HEK293 (cell line): ENCODE results near the gene VEPH1.

Experiments used
- CTCF ChIA-PET: fragments of 350-600 bp; formaldehyde crosslinking; extraction: SDS; loops from one replicate; lab custom pipeline; 2021; ENCODE audit warnings: antibody characterized with exemption; lab: Yijun Ruan, JAX
- POLR2A ChIA-PET: fragments of 300-600 bp; formaldehyde crosslinking; extraction: SDS; loops from one replicate; lab custom pipeline; 2020; ENCODE audit warnings: antibody characterized with exemption, inconsistent platforms; lab: Yijun Ruan, JAX
- H3K27ac ChIP-seq: fragments of 200-500 bp; sonication (Bioruptor generic); 2 replicates; pipeline ENCODE4 v1.5.1; 2014; ENCODE audit warnings: low read depth, low read length, control low read depth, inconsistent platforms; ENCODE audit errors: extremely low read depth
- H3K36me3 ChIP-seq, 2 experiments: fragments of 200-500 bp in 1 of 2; sonication (Bioruptor generic) in 1 of 2; 1 replicate in 1 of 2; 2 replicates in 1 of 2; pipeline ENCODE4 v1.5.1; 2014 to 2017; ENCODE audit warnings: inconsistent platforms in 2 of 2, low read length in 2 of 2; ENCODE audit not compliant: control insufficient read depth in 2 of 2, insufficient read depth in 1 of 2
- H3K4me1 ChIP-seq: fragments of 200-500 bp; sonication (Bioruptor generic); 2 replicates; pipeline ENCODE4 v1.5.1; 2014; ENCODE audit warnings: mild to moderate bottlenecking, low read length, inconsistent platforms; ENCODE audit not compliant: control insufficient read depth, insufficient read depth
- H3K4me3 ChIP-seq: 2 replicates; pipeline ENCODE4 v1.5.1; 2011; ENCODE audit warnings: low read depth, mild to moderate bottlenecking, control low read depth, low read length, moderate library complexity
- H3K9me3 ChIP-seq: fragments of 200-500 bp; sonication (Bioruptor generic); 2 replicates; pipeline ENCODE4 v1.5.1; 2014; ENCODE audit warnings: low read depth, low read length, inconsistent platforms; ENCODE audit not compliant: control insufficient read depth, insufficient read depth
- ELK4 ChIP-seq: IDR thresholded peaks from 2 replicates; pipeline ENCODE4 v1.6.1; 2011; ENCODE audit warnings: mild to moderate bottlenecking, low read depth, low read length, borderline replicate concordance
- GFI1B ChIP-seq: fragments of 450-650 bp; formaldehyde crosslinking; IDR thresholded peaks from 2 replicates; pipeline ENCODE4 v1.5.1; 2016; ENCODE audit warnings: missing biosample characterization, missing genetic modification characterization
- PATZ1 ChIP-seq: fragments of 450-650 bp; formaldehyde crosslinking; IDR thresholded peaks from 2 replicates; pipeline ENCODE4 v1.5.1; 2016; ENCODE audit warnings: missing biosample characterization, missing genetic modification characterization
- PRDM1 ChIP-seq: fragments of 450-650 bp; formaldehyde crosslinking; IDR thresholded peaks from 2 replicates; pipeline ENCODE4; 2016; ENCODE audit warnings: missing biosample characterization, missing genetic modification characterization
- RBAK ChIP-seq: fragments of 450-650 bp; formaldehyde crosslinking; IDR thresholded peaks from 2 replicates; pipeline ENCODE4 v1.5.1; 2016; ENCODE audit warnings: missing biosample characterization, missing genetic modification characterization
- TCF7L2 ChIP-seq: IDR thresholded peaks from 2 replicates; pipeline ENCODE4 v1.6.1; 2011; ENCODE audit warnings: low read depth, mild to moderate bottlenecking, inconsistent platforms, low read length, moderate library complexity, borderline replicate concordance
- ZNF132 ChIP-seq: fragments of 450-650 bp; formaldehyde crosslinking; IDR thresholded peaks from 2 replicates; pipeline ENCODE4 v1.5.1; 2017; ENCODE audit warnings: missing biosample characterization, missing genetic modification characterization, borderline replicate concordance
- ZNF157 ChIP-seq: fragments of 450-650 bp; formaldehyde crosslinking; IDR thresholded peaks from 2 replicates; pipeline ENCODE4 v1.5.1; 2016; ENCODE audit warnings: missing biosample characterization, missing genetic modification characterization
- ZNF175 ChIP-seq: fragments of 450-650 bp; formaldehyde crosslinking; IDR thresholded peaks from 2 replicates; pipeline ENCODE4 v1.5.1; 2016; ENCODE audit warnings: missing biosample characterization, missing genetic modification characterization
- ZNF184 ChIP-seq: fragments of 450-650 bp; IDR thresholded peaks from 2 replicates; pipeline ENCODE4 v1.5.1; 2018; ENCODE audit warnings: missing biosample characterization, mild to moderate bottlenecking, missing genetic modification characterization
- ZNF223 ChIP-seq: fragments of 450-650 bp; formaldehyde crosslinking; IDR thresholded peaks from 2 replicates; pipeline ENCODE4 v1.5.1; 2016; ENCODE audit warnings: missing biosample characterization, missing genetic modification characterization
- ZNF292 ChIP-seq: fragments of 450-650 bp; formaldehyde crosslinking; IDR thresholded peaks from 2 replicates; pipeline ENCODE4 v1.5.1; 2016; ENCODE audit warnings: low read depth, missing biosample characterization, missing genetic modification characterization, borderline replicate concordance
- ZNF449 ChIP-seq: fragments of 450-650 bp; formaldehyde crosslinking; IDR thresholded peaks from 2 replicates; pipeline ENCODE4 v1.5.1; 2017; ENCODE audit warnings: missing biosample characterization, mild to moderate bottlenecking, missing genetic modification characterization, moderate library complexity
- ZNF514 ChIP-seq: fragments of 450-650 bp; formaldehyde crosslinking; IDR thresholded peaks from 2 replicates; pipeline ENCODE4 v1.5.1; 2016; ENCODE audit warnings: missing biosample characterization, missing genetic modification characterization
- ZNF518A ChIP-seq: fragments of 450-650 bp; formaldehyde crosslinking; conservative IDR thresholded peaks from 2 replicates; pipeline ENCODE4 v1.5.1; 2016; ENCODE audit warnings: low read depth, missing biosample characterization, missing genetic modification characterization
- ZNF654 ChIP-seq: fragments of 450-650 bp; formaldehyde crosslinking; IDR thresholded peaks from 2 replicates; pipeline ENCODE4 v1.5.1; 2016; ENCODE audit warnings: low read depth, missing biosample characterization, missing genetic modification characterization
- ZNF658 ChIP-seq: fragments of 450-650 bp; formaldehyde crosslinking; IDR thresholded peaks from 2 replicates; pipeline ENCODE4; 2016; ENCODE audit warnings: missing biosample characterization, missing genetic modification characterization
- ZNF660 ChIP-seq: fragments of 450-650 bp; IDR thresholded peaks from 2 replicates; pipeline ENCODE4 v1.5.1; 2018; ENCODE audit warnings: missing biosample characterization, mild to moderate bottlenecking, missing genetic modification characterization
- ZNF707 ChIP-seq: fragments of 450-650 bp; formaldehyde crosslinking; IDR thresholded peaks from 2 replicates; pipeline ENCODE4 v1.5.1; 2016; ENCODE audit warnings: missing biosample characterization, missing genetic modification characterization
- ZSCAN16 ChIP-seq: fragments of 450-650 bp; formaldehyde crosslinking; IDR thresholded peaks from 2 replicates; pipeline ENCODE4 v1.5.1; 2016; ENCODE audit warnings: missing biosample characterization, missing genetic modification characterization

VEPH1 gene

GRCh38 chr3:157493627-157494550 lies 9.3 kb downstream of the VEPH1 start:
- H3K36me3 ChIP-seq, result no peaks in the 10 kb centered on the region
- TF ChIP-seq ELK4 (no peak), ZNF660 (tag by site-specific recombination) (peak; percentile 66; the same call in 1 of the 2 replicates), ZNF654 (tag by site-specific recombination) (peak; percentile 76)
- TF ChIP-seq, all 188 proteins: peak for 2
- CTCF ChIA-PET, result interaction anchor here (0.6 to 1.2 kb wide), 9 partner anchors 11 to 1414 kb away, joined by 3 to 8 read pairs (median 3); no protein-coding TSS in a partner anchor
- POLR2A ChIA-PET, result no interaction called here
- Histone ChIP-seq H3K27ac (no peak overlapping the region), H3K4me1 (no peaks in the 10 kb centered on the region), H3K9me3 (no peaks in the 10 kb centered on the region), H3K4me3 (no peak overlapping the region)

GRCh38 chr3:157491136-157491535 lies 12.1 kb downstream of the VEPH1 start:
- no peak overlapping the region for H3K27ac ChIP-seq
- CTCF ChIA-PET, result no interaction called here
- H3K4me3 ChIP-seq, result no peak overlapping the region
- no peaks in the 10 kb centered on the region for H3K4me1 ChIP-seq
- POLR2A ChIA-PET, result no interaction called here
- TF ChIP-seq TCF7L2 (no peak), ZNF175 (tag by site-specific recombination) (no peak), ZNF658 (tag by site-specific recombination) (no peak), ZSCAN16 (tag by site-specific recombination) (no peak), ZNF292 (no peak), ZNF184 (tag by site-specific recombination) (no peak), ZNF223 (tag by site-specific recombination) (no peak), RBAK (tag by site-specific recombination) (no peak), ZNF157 (tag by site-specific recombination) (no peak)
- no peaks in the 10 kb centered on the region for H3K36me3 ChIP-seq
- no peaks in the 10 kb centered on the region for H3K9me3 ChIP-seq

- H3K9me3 ChIP-seq, result no peaks in the 10 kb centered on the region
- no peak overlapping the region for H3K4me3 ChIP-seq
- H3K4me1 ChIP-seq, result no peaks in the 10 kb centered on the region
- no peak overlapping the region for H3K27ac ChIP-seq
- ChIA-PET CTCF (interaction anchor here (0.7 kb wide), 1 partner anchor 77 kb away, joined by 3 read pairs; no protein-coding TSS in a partner anchor), POLR2A (interaction anchor here (0.7 kb wide), 1 partner anchor 264 kb away, joined by 5 read pairs; no protein-coding TSS in a partner anchor)
- no peaks in the 10 kb centered on the region for H3K36me3 ChIP-seq
- TF ChIP-seq ZNF514 (no peak), GFI1B (tag by site-specific recombination) (no peak), PATZ1 (tag by site-specific recombination) (no peak), ZNF707 (no peak), ZNF518A (tag by site-specific recombination) (no peak), PRDM1 (tag by site-specific recombination) (no peak), ZNF132 (tag by site-specific recombination) (no peak), ZNF449 (tag by site-specific recombination) (no peak)
Observed at GRCh38 chr3:157488144-157488543, 15.1 kb downstream of the VEPH1 start.
